ENCODE data around the gene SLIT3. TPM values are rescaled to one million over a fixed set of nuclear protein-coding genes. Genes with fewer than 3 reads are reported as not detected.
A peak's percentile ranks its signal among the peaks of the same experiment; 100 is the strongest.

SLIT3 gene
- total RNA-seq, 1 experiment from 2014 or later, result 0.92 TPM

- Histone ChIP-seq H3K18ac (ENCODE audit: insufficient read length, low read depth, low read length) (no peak overlapping the region), H3K4ac (ENCODE audit: low read depth, low read length) (no peak overlapping the region), H2BK12ac (ENCODE audit: insufficient read length, low read depth, low read length) (no peak overlapping the region), H3K56ac (ENCODE audit: insufficient read length, low read depth, low read length) (no peak overlapping the region), H2BK5ac (ENCODE audit: insufficient read length, low read length) (no peak overlapping the region), H3K4me1 (ENCODE audit: insufficient read depth, low read length) (no peaks in the 10 kb centered on the region; the same call in 1 of the 2 replicates), H4K5ac (ENCODE audit: insufficient read length, low read depth, low read length) (no peak overlapping the region), H3K9me3 (ENCODE audit: control insufficient read depth, low read depth, low read length) (no peaks in the 10 kb centered on the region), H4K20me1 (ENCODE audit: control insufficient read depth, insufficient read depth, insufficient read length) (no peaks in the 10 kb centered on the region), H3K23me2 (ENCODE audit: insufficient read length, low read depth, low read length, poor library complexity, severe bottlenecking) (no peaks in the 10 kb centered on the region), H3K27ac (ENCODE audit: insufficient read length, low read depth, low read length) (no peak overlapping the region), H3K9ac (ENCODE audit: extremely low read depth, insufficient read length, low read length) (no peak overlapping the region), H2AFZ (ENCODE audit: low read length) (no peak overlapping the region), H3T11ph (ENCODE audit: low read length) (no peak overlapping the region), H2BK20ac (ENCODE audit: low read depth, low read length, poor library complexity, severe bottlenecking) (no peak overlapping the region), H2BK15ac (ENCODE audit: low read depth, low read length) (no peak overlapping the region), H4K8ac (replicated peaks; ENCODE audit: insufficient read length, low read depth, low read length) (no peak overlapping the region), H3K27me3 (ENCODE audit: insufficient read depth, low read length) (no peaks in the 10 kb centered on the region), H2BK120ac (ENCODE audit: low read depth, low read length, poor library complexity, severe bottlenecking) (no peak overlapping the region), H3K23ac (ENCODE audit: insufficient read length, low read depth, low read length) (no peak overlapping the region), H2AK5ac (ENCODE audit: insufficient read length, low read length) (no peak overlapping the region), H3K79me1 (ENCODE audit: insufficient read depth, low read depth, low read length, poor library complexity, severe bottlenecking) (no peaks in the 10 kb centered on the region), H3K4me2 (ENCODE audit: insufficient read depth, insufficient read length, low read length) (no peak overlapping the region), H3K79me2 (ENCODE audit: insufficient read depth, low read length) (no peaks in the 10 kb centered on the region), H3K14ac (ENCODE audit: insufficient read depth, low read length) (no peak overlapping the region), H4K91ac (ENCODE audit: insufficient read length, low read depth, low read length) (no peak overlapping the region)
- peak overlapping the region in 1 of 3 experiments; percentile 36; a peak in 1 of 7 replicates for H3K27ac Mint-ChIP-seq
- peaks cover 17% of the 10 kb centered on the region for H3K27me3 Mint-ChIP-seq (ENCODE audit: low read depth)
- peaks cover 0 to 10% (median 2%) of the 10 kb centered on the region in 3 experiments; a peak in 4 of 7 replicates for H3K36me3 Mint-ChIP-seq (ENCODE audit: insufficient read depth in 1 of 3, low read depth in 3 of 3)
- DNase-seq, result peak; percentile 48
- peaks cover 33 to 35% of the 10 kb centered on the region in 2 experiments for H3K4me1 Mint-ChIP-seq
- no CpG with 5 or more reads among the region's 6 CpGs for WGBS (ENCODE audit: extremely low coverage, insufficient read length, low lambda C conversion rate)
- TF ChIP-seq, protein P1, sequence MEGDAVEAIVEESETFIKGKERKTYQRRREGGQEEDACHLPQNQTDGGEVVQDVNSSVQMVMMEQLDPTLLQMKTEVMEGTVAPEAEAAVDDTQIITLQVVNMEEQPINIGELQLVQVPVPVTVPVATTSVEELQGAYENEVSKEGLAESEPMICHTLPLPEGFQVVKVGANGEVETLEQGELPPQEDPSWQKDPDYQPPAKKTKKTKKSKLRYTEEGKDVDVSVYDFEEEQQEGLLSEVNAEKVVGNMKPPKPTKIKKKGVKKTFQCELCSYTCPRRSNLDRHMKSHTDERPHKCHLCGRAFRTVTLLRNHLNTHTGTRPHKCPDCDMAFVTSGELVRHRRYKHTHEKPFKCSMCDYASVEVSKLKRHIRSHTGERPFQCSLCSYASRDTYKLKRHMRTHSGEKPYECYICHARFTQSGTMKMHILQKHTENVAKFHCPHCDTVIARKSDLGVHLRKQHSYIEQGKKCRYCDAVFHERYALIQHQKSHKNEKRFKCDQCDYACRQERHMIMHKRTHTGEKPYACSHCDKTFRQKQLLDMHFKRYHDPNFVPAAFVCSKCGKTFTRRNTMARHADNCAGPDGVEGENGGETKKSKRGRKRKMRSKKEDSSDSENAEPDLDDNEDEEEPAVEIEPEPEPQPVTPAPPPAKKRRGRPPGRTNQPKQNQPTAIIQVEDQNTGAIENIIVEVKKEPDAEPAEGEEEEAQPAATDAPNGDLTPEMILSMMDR (conservative IDR thresholded peaks at IDR 0.05), result no peak
- no peak overlapping the region for H3K4me3 Mint-ChIP-seq
- peaks cover 3 to 4% of the 10 kb centered on the region in 2 experiments; a peak in 2 of 5 replicates for H3K9me3 Mint-ChIP-seq
These were observed 136.4 kb downstream of the SLIT3 start for GRCh38 chr5:169164481-169164925.
